NCI-H1048 (cell line): ENCODE results near the gene ENOX2.

ENCODE experiments used
- DNase-seq: peaks from one replicate; lab custom pipeline; 2025; lab: John Stamatoyannopoulos, UW

The ENOX2 gene

GRCh38 chrX:130696542-130696941 is 206.5 kb downstream of the ENOX2 start:
- no peak for DNase-seq

GRCh38 chrX:130695931-130696330 is 207.1 kb downstream of the ENOX2 start:
- no peak for DNase-seq

DNA sequence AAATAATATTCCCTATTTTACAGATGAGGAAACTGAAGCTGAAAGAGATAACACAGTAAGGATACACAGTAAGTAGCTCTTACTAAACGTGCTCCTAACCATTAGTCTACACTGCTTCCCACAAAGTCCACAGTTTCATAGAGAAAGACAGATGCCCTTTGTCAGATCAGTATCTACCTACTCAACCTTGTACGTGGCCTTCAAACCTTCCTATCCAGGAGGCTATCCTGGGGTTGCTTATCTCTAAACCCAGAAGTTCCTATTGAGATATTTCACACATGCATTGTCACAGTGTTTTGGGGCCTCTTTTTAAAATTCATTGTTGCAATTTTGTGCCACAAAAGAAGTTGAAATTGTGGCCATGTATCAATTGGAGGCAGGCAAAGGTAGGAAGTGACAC is 208.0 kb downstream of the ENOX2 start:
- no peak for DNase-seq

- DNase-seq: no peak
These were observed 211.4 kb downstream of the ENOX2 start for GRCh38 chrX:130691576-130691975.

DNA sequence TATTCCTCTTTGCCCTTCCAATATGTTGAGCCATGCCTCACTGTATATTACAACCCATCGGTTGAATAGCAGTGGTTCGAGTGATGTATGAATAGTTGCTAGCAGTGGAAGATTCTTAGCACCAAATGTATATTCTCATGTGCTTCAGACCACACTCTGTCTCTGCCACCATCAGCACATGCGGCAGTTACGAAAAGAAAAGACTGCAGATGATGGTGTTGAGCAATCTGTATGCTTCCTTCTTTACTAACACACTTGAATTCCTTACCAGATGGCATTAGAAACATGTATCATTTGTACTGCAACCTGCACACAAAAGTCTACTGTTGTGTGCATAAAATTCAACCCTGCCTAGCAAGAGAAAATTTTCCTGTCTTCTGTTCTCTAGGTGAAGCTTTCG is 214.6 kb downstream of the ENOX2 start:
- DNase-seq: no peak

DNA sequence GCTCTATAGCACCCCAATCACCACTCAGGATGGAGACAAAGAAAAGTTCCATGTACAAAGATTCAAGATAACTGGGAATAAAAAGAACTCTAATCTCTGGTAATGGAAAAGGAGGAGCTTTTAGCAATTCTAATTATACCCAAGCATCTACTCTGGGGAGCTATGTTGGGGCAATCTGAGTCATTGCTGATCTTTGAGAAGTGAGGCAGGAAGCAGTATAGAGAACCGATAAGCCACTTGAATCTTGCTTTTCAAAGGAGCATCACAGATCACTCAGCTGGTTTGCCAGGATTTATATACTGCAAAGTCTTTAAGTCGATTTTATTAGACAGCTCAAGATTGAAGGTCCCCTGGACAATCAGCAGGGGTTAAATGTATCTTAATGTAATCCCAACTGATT is 220.0 kb downstream of the ENOX2 start:
- no peak for DNase-seq

- no peak for DNase-seq
These were observed 222.6 kb downstream of the ENOX2 start for GRCh38 chrX:130680164-130681035.

GRCh38 chrX:130676861-130677260 is 226.1 kb downstream of the ENOX2 start:
- DNase-seq: no peak

GRCh38 chrX:130672214-130672613 is 230.8 kb downstream of the ENOX2 start:
- no peak for DNase-seq

GRCh38 chrX:130669233-130669632 is 233.8 kb downstream of the ENOX2 start:
- no peak for DNase-seq

DNA sequence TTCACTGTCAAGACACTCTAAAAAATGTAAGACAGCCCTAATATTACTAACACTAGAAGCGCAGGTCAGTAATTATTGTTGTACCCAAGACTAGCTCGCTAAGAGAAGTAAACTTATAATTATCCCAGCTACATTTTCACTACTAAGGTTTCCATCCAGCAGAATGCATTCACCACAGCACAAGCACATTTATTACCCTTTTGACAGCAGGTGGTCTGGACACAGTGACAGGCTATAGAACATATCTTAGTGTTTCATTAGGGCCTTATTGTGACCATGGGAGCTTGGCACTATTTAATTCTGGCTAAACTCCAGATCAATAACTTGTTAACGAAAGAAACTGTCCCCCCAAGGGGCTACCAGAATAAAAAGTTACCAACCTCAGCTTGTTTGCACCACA is 237.7 kb downstream of the ENOX2 start:
- no peak for DNase-seq

- no peak for DNase-seq
These were observed 244.7 kb downstream of the ENOX2 start for GRCh38 chrX:130658310-130658709.

DNA sequence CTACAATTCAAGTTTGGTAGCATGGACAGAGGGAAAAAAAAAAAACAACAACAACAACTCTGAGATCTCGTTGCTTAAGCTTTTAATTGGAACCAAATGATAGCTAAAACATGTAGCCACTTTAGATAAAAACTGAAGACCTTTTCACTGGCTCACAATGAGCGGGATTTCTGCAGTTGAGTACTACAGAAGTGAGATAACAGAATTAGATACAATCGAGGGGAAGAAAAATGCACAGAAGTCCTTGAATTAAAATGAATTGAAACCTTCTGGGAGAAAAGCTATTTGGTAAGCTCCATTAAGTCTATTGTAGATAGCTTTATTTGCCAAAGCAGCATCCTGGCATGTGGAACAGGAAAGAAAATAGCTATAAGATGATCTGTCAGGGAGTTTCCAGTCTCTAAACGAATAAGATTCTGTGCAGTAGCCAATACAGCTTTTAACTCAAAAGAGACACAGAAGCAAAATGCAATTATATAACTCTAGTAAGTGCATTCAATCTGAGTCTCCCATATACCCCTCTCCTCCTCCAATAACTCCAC is 248.5 kb downstream of the ENOX2 start:
- DNase-seq: no peak

DNA sequence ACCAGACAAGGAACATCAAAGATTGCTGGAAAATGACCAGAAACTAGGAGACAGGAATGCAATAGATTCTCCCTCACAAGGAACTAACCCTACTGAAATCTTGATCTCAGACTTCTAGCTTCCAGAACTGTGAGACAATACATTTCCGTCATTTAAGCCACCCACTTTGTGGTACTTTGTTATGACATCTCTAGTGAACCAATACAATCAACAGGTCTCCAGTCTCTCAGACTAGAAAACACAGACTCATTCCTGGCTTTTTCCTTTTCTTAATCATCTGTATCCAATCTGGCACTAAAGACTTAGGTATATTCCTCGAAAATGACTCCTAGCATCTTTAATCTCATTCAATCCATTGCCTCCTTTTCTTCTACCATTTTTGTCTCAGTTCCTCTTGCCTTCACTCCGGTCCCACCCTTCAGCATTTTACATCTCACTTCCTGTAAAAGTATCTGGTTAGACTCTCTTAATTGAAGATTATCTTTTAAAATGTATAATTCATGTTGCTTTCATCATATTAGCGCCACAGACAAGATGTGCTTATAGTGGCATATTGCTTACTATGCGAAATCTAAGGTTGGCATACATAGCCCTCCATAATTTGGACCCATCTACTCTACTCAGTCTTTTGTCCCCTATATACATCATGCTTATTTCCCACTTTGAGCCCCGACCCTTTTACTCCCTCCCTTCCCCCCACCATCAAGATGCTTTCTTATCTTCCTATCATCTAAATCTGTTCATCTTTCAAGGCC is 250.0 kb downstream of the ENOX2 start:
- DNase-seq: no peak

GRCh38 chrX:130649738-130650137 is 253.3 kb downstream of the ENOX2 start:
- no peak for DNase-seq

GRCh38 chrX:130647468-130647867 is 255.5 kb downstream of the ENOX2 start:
- DNase-seq: no peak

- DNase-seq: no peak
These were observed 256.9 kb downstream of the ENOX2 start for GRCh38 chrX:130645955-130646583.

GRCh38 chrX:130637591-130637990 is 265.4 kb downstream of the ENOX2 start:
- no peak for DNase-seq

DNA sequence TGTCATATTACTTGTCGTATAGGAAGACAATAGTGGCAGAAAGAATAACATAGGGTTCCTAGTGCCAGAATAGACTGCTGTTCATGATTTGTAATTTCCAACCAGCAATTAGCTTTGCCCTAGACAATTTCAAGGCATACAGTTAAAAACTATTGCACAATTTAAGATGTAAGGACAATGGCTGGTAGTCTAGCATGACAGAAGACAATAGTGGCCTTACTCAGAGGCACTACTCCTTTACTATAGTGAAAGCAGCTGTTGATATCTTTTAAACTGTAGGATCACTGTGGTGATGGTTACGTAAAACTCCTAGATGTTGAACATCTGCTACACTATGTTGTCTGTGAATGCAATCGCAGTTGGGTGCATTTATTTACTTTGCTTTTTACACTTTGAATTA is 266.7 kb downstream of the ENOX2 start:
- no peak for DNase-seq

DNA sequence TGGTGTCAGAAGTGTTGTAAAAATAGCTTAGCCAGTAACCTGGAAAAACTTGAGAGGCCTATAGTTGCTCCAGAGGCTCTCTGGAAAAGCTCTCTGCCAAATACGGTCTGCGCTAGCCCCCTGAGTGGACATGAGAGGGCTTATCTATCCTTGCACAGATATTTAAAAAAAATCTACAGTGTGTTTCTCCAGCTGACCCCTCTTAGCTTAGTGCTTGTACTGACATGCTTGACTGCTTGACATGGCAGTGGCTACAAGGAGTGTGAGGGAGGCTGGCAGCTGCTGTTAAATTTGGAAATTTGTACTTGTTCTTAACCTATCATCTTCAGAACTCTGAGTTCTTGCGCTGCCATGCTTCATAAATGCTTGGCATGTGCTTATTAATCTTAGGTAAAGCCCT is 272.0 kb downstream of the ENOX2 start:
- no peak for DNase-seq

GRCh38 chrX:130628516-130628915 is 274.5 kb downstream of the ENOX2 start:
- no peak for DNase-seq

- no peak for DNase-seq
These were observed 276.5 kb downstream of the ENOX2 start for GRCh38 chrX:130626521-130626920.

DNA sequence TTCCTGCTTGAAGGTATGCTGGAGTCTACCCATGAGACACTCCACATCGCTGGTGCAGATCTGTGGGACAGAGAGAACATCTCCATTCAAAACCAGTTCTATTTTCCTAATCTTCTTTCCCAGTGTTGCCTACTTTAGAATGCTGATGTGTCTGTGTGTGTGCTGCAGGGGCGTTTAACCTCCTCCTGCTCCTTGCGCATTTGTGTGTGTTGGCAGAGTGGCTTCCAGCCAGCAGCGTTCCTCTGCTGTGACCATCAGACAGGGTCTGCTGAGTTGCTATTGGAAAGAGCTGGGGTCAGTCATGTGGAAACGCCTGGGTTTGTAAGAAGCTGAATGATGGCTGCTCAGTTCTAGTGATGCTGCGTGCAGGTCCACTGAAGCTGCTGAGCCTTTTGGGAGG is 277.6 kb downstream of the ENOX2 start:
- no peak for DNase-seq
